HG03558 (cell line): ENCODE results near the gene PELI2.

Source experiments
- ATAC-seq: cut with Tn5 transposase; IDR thresholded peaks from one replicate; pipeline ENCODE4 v1.9.1; 2021; ENCODE audit warnings: moderate number of reproducible peaks; ENCODE audit not compliant: unreplicated experiment; ENCODE audit errors: extremely low read depth

PELI2 gene

GRCh38 chr14:56117765-56118610 lies at the start of gene PELI2:
TSS of gene PELI2 (plus strand) at chr14:56118411. CDS start at chr14:56118661, 250 bp downstream.
- no peak for ATAC-seq

GRCh38 chr14:56073799-56074198 lies 44.4 kb upstream of the PELI2 start:
- no peak for ATAC-seq

- no peak for ATAC-seq
Observed at GRCh38 chr14:56075301-56075700, 42.9 kb upstream of the PELI2 start.

GRCh38 chr14:56081139-56081538 lies 37.1 kb upstream of the PELI2 start:
- no peak for ATAC-seq

- no peak for ATAC-seq
Observed at GRCh38 chr14:56082880-56083279, 35.3 kb upstream of the PELI2 start.

- ATAC-seq, result no peak
Observed at GRCh38 chr14:56085471-56085870, 32.7 kb upstream of the PELI2 start.

- ATAC-seq, result no peak
Observed at GRCh38 chr14:56087671-56088471, 30.3 kb upstream of the PELI2 start.

GRCh38 chr14:56088941-56089340 lies 29.3 kb upstream of the PELI2 start:
- no peak for ATAC-seq

GRCh38 chr14:56092763-56093162 lies 25.4 kb upstream of the PELI2 start:
- no peak for ATAC-seq

- no peak for ATAC-seq
Observed at GRCh38 chr14:56094076-56094475, 24.1 kb upstream of the PELI2 start.

- ATAC-seq, result no peak
Observed at GRCh38 chr14:56098021-56098420, 20.2 kb upstream of the PELI2 start.

GRCh38 chr14:56099081-56099797 lies 19.0 kb upstream of the PELI2 start:
- no peak for ATAC-seq

GRCh38 chr14:56100556-56100955 lies 17.7 kb upstream of the PELI2 start:
- no peak for ATAC-seq

GRCh38 chr14:56102941-56103340 lies 15.3 kb upstream of the PELI2 start:
- ATAC-seq, result no peak

- ATAC-seq, result no peak
Observed at GRCh38 chr14:56107615-56108014, 10.6 kb upstream of the PELI2 start.

- ATAC-seq, result no peak
Observed at GRCh38 chr14:56108057-56108456, 10.2 kb upstream of the PELI2 start.

- ATAC-seq, result no peak
Observed at GRCh38 chr14:56112781-56113180, 5.4 kb upstream of the PELI2 start.

GRCh38 chr14:56115334-56115870 lies 2.8 kb upstream of the PELI2 start:
- ATAC-seq, result no peak

- ATAC-seq, result no peak
Observed at GRCh38 chr14:56115976-56116893, 2.0 kb upstream of the PELI2 start.
